A673 (cell line): ENCODE results near the gene VPS37B.

ENCODE experiments used
- EZH2 ChIP-seq: fragments of 200-600 bp; sonication (generic); IDR thresholded peaks from 2 replicates; pipeline ENCODE4 v1.6.1; 2017; ENCODE audit warnings: borderline replicate concordance, low read depth, mild to moderate bottlenecking, mixed read lengths, antibody characterized with exemption, low read length; ENCODE audit not compliant: poor library complexity, severe bottlenecking
- TF ChIP-seq, protein P1 (sequence below): fragments of 300-800, 200-600 bp; sonication (generic); conservative IDR thresholded peaks from 2 replicates; pipeline ENCODE4 v1.5.1; 2017; ENCODE audit warnings: low read depth, mild to moderate bottlenecking, antibody characterized with exemption, low read length, moderate library complexity, mixed read lengths

GRCh38 chr12:122874081-122874480 lies 21.8 kb downstream of the VPS37B start:
- TF ChIP-seq, protein P1, sequence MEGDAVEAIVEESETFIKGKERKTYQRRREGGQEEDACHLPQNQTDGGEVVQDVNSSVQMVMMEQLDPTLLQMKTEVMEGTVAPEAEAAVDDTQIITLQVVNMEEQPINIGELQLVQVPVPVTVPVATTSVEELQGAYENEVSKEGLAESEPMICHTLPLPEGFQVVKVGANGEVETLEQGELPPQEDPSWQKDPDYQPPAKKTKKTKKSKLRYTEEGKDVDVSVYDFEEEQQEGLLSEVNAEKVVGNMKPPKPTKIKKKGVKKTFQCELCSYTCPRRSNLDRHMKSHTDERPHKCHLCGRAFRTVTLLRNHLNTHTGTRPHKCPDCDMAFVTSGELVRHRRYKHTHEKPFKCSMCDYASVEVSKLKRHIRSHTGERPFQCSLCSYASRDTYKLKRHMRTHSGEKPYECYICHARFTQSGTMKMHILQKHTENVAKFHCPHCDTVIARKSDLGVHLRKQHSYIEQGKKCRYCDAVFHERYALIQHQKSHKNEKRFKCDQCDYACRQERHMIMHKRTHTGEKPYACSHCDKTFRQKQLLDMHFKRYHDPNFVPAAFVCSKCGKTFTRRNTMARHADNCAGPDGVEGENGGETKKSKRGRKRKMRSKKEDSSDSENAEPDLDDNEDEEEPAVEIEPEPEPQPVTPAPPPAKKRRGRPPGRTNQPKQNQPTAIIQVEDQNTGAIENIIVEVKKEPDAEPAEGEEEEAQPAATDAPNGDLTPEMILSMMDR, result no peak
- no peak for TF ChIP-seq EZH2
